ENCODE data around the gene ENO2. TPM values are rescaled to one million over a fixed set of nuclear protein-coding genes. Genes with fewer than 3 reads are reported as not detected.

Gene ENO2
- total RNA-seq, 1 donor from 2014 or later, result 12.0 TPM

DNA sequence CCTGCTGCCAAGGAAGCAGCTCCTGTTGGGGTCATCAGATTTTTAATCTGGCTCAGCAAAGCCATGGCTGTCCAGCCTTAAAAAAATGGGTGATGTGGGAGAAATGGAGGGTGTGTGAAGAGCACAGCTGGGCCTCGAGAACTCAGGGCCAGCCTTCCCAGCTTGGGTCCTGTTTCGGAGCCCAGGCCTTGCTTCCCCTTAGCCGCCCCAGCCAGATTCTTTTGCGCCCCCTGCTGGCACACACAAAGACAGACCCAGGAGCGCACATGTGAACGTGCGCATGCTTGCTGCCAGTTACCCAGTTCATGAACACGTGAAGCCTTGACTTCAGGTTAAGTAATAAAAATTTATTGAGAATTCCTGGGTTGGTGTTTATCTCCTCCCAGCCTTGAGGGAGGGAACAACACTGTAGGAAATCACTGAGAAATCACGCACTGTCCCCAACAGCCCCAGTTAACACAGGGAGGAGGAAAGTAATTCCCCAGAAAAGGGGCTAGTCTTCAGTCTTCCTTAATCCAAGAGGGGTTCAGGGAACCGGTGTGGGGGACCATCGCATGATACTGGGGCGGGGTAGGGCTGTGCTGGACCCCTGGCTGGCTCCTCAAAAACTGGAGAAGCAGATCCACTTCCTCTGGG is 50.8 kb downstream of the ENO2 start:
- peak; percentile 87 for DNase-seq
- peak; percentile 75 for ATAC-seq
- intact Hi-C loops (cut with micrococcal nuclease), result no loop called here

DNA sequence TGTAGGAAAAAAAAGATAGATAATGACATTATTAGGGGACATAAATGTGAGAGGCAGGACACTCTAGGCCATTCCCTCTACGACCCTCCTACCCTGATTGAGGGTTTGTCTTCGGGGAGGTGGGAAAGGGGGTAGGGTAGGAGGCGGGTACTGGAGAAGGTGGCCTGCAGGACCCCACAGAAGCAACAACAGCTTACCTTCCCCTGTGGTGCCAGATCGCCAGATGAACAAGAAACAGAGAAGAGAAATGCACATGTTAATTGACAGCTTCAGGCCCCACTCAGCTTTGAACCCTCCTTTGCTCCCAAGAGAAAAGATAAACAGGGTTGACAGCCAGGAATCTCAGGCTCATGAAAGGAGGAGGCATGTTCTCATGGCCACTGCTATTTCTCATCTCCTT is 51.3 kb downstream of the ENO2 start:
- no peak for DNase-seq
- intact Hi-C loops (cut with micrococcal nuclease), result no loop called here
- ATAC-seq, result no peak

DNA sequence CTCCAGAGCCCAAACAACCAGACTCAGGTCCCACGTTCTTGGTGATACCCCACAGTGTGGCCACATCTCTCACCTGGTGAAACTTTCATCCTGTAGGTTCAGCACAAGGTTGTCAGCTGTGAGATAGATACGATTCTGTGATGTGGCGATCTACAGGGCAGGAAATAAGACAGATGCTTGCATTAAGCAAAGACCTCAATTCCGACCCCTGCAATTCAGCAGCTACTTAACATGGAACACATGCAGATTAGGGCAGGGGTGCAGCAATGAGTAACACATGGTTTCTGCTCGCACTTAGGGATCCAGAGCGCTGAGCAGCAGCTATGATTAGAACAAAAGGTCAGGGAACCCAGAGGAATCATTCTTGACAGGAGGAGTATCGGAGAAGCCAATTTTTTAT is 52.0 kb downstream of the ENO2 start:
- ATAC-seq (no peak), DNase-seq (no peak)
- intact Hi-C loops (cut with micrococcal nuclease), result no loop called here

DNA sequence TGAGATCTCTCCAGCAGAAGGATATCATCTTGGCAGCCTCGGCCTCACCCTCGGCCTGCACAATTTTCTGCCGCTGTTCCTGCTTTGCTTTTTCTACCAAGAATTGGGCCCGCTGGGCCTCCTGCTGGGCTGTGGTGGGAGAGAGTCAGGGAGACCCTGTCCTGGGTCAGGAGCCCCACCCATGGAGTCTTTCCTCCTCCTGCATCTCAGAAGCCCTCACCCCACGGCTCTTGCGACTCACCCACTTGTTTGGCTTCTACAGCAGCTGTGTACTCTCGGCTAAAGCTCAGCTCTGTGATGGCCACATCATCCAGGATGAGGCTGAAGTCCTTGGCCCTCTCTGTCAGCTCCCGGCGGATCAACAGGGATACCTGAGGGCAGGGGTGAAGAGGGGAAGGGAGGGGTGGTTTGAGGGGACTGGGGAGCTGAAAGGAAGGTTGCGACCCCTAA is 53.3 kb downstream of the ENO2 start:
- DNase-seq (no peak), ATAC-seq (no peak)
- intact Hi-C loops (cut with micrococcal nuclease), result no loop called here

DNA sequence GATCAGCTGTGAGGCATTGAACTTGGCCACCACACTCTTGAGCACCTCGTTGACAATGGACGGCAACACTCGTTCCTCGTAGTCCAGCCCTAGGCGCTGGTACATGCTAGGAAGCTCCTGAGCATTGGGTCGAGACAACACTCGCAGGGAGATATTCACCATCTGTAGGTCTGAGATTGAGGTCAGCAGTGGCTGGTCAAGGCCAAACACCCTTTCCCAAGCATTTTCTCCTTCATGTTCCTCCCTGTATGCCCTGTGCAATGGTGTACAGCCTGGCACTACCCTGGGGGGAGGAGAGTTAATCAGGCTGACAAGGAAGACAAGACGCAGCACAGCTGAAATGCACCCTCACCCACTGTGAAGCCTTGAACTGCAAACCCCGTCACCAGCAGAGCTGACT is 54.0 kb downstream of the ENO2 start:
- DNase-seq, result no peak
- no peak for ATAC-seq
- intact Hi-C loops (cut with micrococcal nuclease), result no loop called here

DNA sequence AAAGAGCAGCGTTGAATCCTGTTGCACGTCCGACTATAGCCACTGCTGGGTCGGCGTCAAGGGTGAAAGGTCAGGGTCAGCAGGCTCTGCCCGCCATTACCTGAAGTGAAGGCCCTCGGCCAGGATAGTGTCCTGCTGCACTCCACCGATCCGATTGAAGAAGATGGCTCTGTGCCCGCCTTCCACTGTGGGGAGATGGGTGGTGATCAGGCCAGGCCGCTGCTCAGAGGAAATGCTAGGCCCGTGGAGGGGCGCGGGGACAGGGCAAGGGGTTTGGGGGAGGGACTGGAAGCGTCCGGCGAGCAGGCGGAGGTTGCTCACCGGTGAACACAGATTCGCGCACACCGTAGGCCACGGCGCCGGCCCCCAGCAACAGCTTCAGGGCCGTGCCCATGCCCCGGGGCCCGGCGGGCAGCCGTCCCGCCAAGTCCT is 55.7 kb downstream of the ENO2 start:
- no peak for DNase-seq
- intact Hi-C loops (cut with micrococcal nuclease), result no loop called here

More for the DNA sequence above, 55.7 kb downstream of the ENO2 start:
- ATAC-seq, result no peak

Small RNAs within 50 kb of the gene (microRNA-seq; reads per million reads assigned to microRNA genes)
- gene MIR141 (ENCODE audit: borderline number of aligned reads), result not detected
- 9.8 reads per million, percentile 4 among the genes with 10 or more reads in this experiment for gene MIR200C (ENCODE audit: borderline number of aligned reads)

Other genes starting within 250 kb of the ENO2 start
- 31.8 TPM for gene ZNF384, start 225.2 kb upstream of the ENO2 start, total RNA-seq
- gene PIANP, start 213.8 kb upstream of the ENO2 start, total RNA-seq, result 0.25 TPM
- 81.9 TPM for gene COPS7A, start 190.5 kb upstream of the ENO2 start, total RNA-seq
- gene MLF2, start 161.4 kb upstream of the ENO2 start, total RNA-seq, result 158 TPM
- gene PTMS, start 148.2 kb upstream of the ENO2 start, total RNA-seq, result 133 TPM
- 0.37 TPM for gene LAG3, start 142.1 kb upstream of the ENO2 start, total RNA-seq
- 8.4 TPM for gene CD4, start 125.1 kb upstream of the ENO2 start, total RNA-seq
- 5.3 TPM for gene GPR162, start 92.8 kb upstream of the ENO2 start, total RNA-seq
- 11.5 TPM for gene P3H3, start 86.2 kb upstream of the ENO2 start, total RNA-seq
- 5.4 TPM for gene GNB3, start 73.7 kb upstream of the ENO2 start, total RNA-seq
- gene CDCA3, start 63.3 kb upstream of the ENO2 start, total RNA-seq, result 0.32 TPM
- 66.2 TPM for gene USP5, start 62.4 kb upstream of the ENO2 start, total RNA-seq
- 855 TPM for gene TPI1, start 47.0 kb upstream of the ENO2 start, total RNA-seq
- 2.2 TPM for gene SPSB2, start 41.3 kb upstream of the ENO2 start, total RNA-seq
- 7.7 TPM for gene LRRC23, start 9.8 kb upstream of the ENO2 start, total RNA-seq
- gene ATN1, start 13.4 kb downstream of the ENO2 start, total RNA-seq, result 83.1 TPM
- not detected for gene RNU7-1, start 29.2 kb downstream of the ENO2 start, total RNA-seq
- 238 TPM for gene C12orf57, start 29.4 kb downstream of the ENO2 start, total RNA-seq
- gene PTPN6, start 36.8 kb downstream of the ENO2 start, total RNA-seq, result 6.0 TPM
- gene PHB2, start 56.1 kb downstream of the ENO2 start, total RNA-seq, result 150 TPM
- gene EMG1, start 56.3 kb downstream of the ENO2 start, total RNA-seq, result 39.4 TPM
- gene LPCAT3, start 103.9 kb downstream of the ENO2 start, total RNA-seq, result 55.9 TPM
- 116 TPM for gene C1S, start 146.1 kb downstream of the ENO2 start, total RNA-seq
- 142 TPM for gene C1R, start 177.9 kb downstream of the ENO2 start, total RNA-seq
- 10.9 TPM for gene C1RL, start 194.6 kb downstream of the ENO2 start, total RNA-seq
- 0.89 TPM for gene RBP5, start 214.3 kb downstream of the ENO2 start, total RNA-seq
- gene CLSTN3, start 215.8 kb downstream of the ENO2 start, total RNA-seq, result 6.4 TPM

Measured in left ventricle myocardium superior (tissue), 1 donor.